ENCODE measurements around the gene CGB1. TPM values are rescaled to one million over a fixed set of nuclear protein-coding genes. Genes with fewer than 3 reads are reported as not detected.

The CGB1 gene
- total and polyA plus RNA-seq, 2 of the 13 experiments (the other 11 are each of a cell fraction or from before 2014, with no cell fraction given) = not detected

GRCh38 chr19:49085020-49085867, 48.5 kb upstream of the CGB1 start, which contains the start of gene SNRNP70 (continued):
- TF ChIP-seq HMGXB4 (CRISPR knock-in tag; IDR thresholded peaks at IDR 0.05; ENCODE audit: borderline replicate concordance in 1 of 2, low read depth in 1 of 2) (peak; percentile 90 to 91), SPEN (CRISPR knock-in tag; IDR thresholded peaks at IDR 0.05; ENCODE audit: low read depth) (peak; percentile 99), ZBTB7B (CRISPR knock-in tag; IDR thresholded peaks at IDR 0.05) (peak; percentile 51; the same call in 1 of the 2 replicates), ZNF607 (CRISPR knock-in tag; IDR thresholded peaks at IDR 0.05; ENCODE audit: borderline replicate concordance) (no peak; the same call in 1 of the 2 replicates), ZNF274 (CRISPR knock-in tag; IDR thresholded peaks at IDR 0.05) (no peak; the same call in 1 of the 2 replicates), HDAC6 (IDR thresholded peaks at IDR 0.05; ENCODE audit: low read depth, low read length) (no peak), ESRRA (CRISPR knock-in tag; IDR thresholded peaks at IDR 0.05; ENCODE audit: low read depth) (no peak), ZNF549 (CRISPR knock-in tag; IDR thresholded peaks at IDR 0.05) (peak; percentile 46; the same call in 1 of the 2 replicates), ZNF460 (CRISPR knock-in tag; IDR thresholded peaks at IDR 0.05; ENCODE audit: borderline replicate concordance) (no peak; the same call in 1 of the 2 replicates), FOXO4 (CRISPR knock-in tag; conservative IDR thresholded peaks at IDR 0.05) (no peak), SRSF4 (IDR thresholded peaks at IDR 0.05; ENCODE audit: low read depth, low read length, poor library complexity, severe bottlenecking) (no peak), HOXD1 (CRISPR knock-in tag; IDR thresholded peaks at IDR 0.05) (no peak), SP5 (CRISPR knock-in tag; IDR thresholded peaks at IDR 0.05; ENCODE audit: borderline replicate concordance, low read depth) (peak; percentile 62), ZNF24 (IDR thresholded peaks at IDR 0.05) (no peak), IKZF1 (IDR thresholded peaks at IDR 0.05) (no peak), GMEB1 (CRISPR knock-in tag; IDR thresholded peaks at IDR 0.05; ENCODE audit: borderline replicate concordance) (peak; percentile 69; the same call in 1 of the 2 replicates), ATF5 (CRISPR knock-in tag; IDR thresholded peaks at IDR 0.05; ENCODE audit: low read depth) (no peak), CREB1 (IDR thresholded peaks at IDR 0.05) (peak; percentile 68), CREB1 (CRISPR knock-in tag; IDR thresholded peaks at IDR 0.05) (peak; percentile 75), ZNF335 (CRISPR knock-in tag; IDR thresholded peaks at IDR 0.05) (peak; percentile 70; the same call in 1 of the 2 replicates), SMAD3 (CRISPR knock-in tag; IDR thresholded peaks at IDR 0.05) (peak; percentile 79), SMAD1 (CRISPR knock-in tag; IDR thresholded peaks at IDR 0.05; ENCODE audit: borderline replicate concordance, low read depth) (no peak), ZNF563 (CRISPR knock-in tag; IDR thresholded peaks at IDR 0.05) (peak; percentile 46)
